GM19397 (cell line): ENCODE results near the gene KCNK3.
"Not testable (repeated sequence)": the region's sequence is repeated elsewhere in the genome, so short reads cannot be mapped to it uniquely, and the experiment has no call there.

Source experiments
- ATAC-seq: cut with Tn5 transposase; IDR thresholded peaks from one replicate; pipeline ENCODE4 v1.9.1; 2021; ENCODE audit warnings: mild to moderate bottlenecking, moderate library complexity; ENCODE audit not compliant: unreplicated experiment

Gene KCNK3

GRCh38 chr2:26665296-26665695, 27.2 kb upstream of the KCNK3 start:
- not testable (repeated sequence) for ATAC-seq

- ATAC-seq = no peak
Observed at GRCh38 chr2:26666671-26667070, 25.9 kb upstream of the KCNK3 start.

- no peak for ATAC-seq
Observed at GRCh38 chr2:26668041-26668440, 24.5 kb upstream of the KCNK3 start.

GRCh38 chr2:26668856-26669750, 23.4 kb upstream of the KCNK3 start:
- no peak for ATAC-seq

GRCh38 chr2:26670171-26670570, 22.4 kb upstream of the KCNK3 start:
- ATAC-seq = no peak

- no peak for ATAC-seq
Observed at GRCh38 chr2:26670931-26671460, 21.5 kb upstream of the KCNK3 start.

- no peak for ATAC-seq
Observed at GRCh38 chr2:26671691-26672090, 20.8 kb upstream of the KCNK3 start.

- ATAC-seq = no peak
Observed at GRCh38 chr2:26672112-26672817, 20.3 kb upstream of the KCNK3 start.

GRCh38 chr2:26672818-26673393, 19.6 kb upstream of the KCNK3 start:
- ATAC-seq = no peak

- no peak for ATAC-seq
Observed at GRCh38 chr2:26674002-26674751, 18.3 kb upstream of the KCNK3 start.

- ATAC-seq = no peak
Observed at GRCh38 chr2:26674771-26675170, 17.8 kb upstream of the KCNK3 start.

- ATAC-seq = no peak
Observed at GRCh38 chr2:26675651-26676255, 16.8 kb upstream of the KCNK3 start.

- ATAC-seq = no peak
Observed at GRCh38 chr2:26678035-26678434, 14.5 kb upstream of the KCNK3 start.

GRCh38 chr2:26679867-26680266, 12.7 kb upstream of the KCNK3 start:
- ATAC-seq = no peak

GRCh38 chr2:26681656-26682055, 10.9 kb upstream of the KCNK3 start:
- no peak for ATAC-seq

- no peak for ATAC-seq
Observed at GRCh38 chr2:26682155-26682554, 10.4 kb upstream of the KCNK3 start.

- ATAC-seq = no peak
Observed at GRCh38 chr2:26683583-26683982, 8.9 kb upstream of the KCNK3 start.

- no peak for ATAC-seq
Observed at GRCh38 chr2:26685341-26685740, 7.2 kb upstream of the KCNK3 start.

- no peak for ATAC-seq
Observed at GRCh38 chr2:26685989-26686839, 6.3 kb upstream of the KCNK3 start.

GRCh38 chr2:26687328-26687727, 5.2 kb upstream of the KCNK3 start:
- ATAC-seq = no peak
